GM21619 (cell line): Measurements from ENCODE around the gene CDH13.

Experiments
- ATAC-seq: cut with Tn5 transposase; IDR thresholded peaks from one replicate; pipeline ENCODE4 v1.9.1; 2021; ENCODE audit not compliant: unreplicated experiment

The CDH13 gene

DNA sequence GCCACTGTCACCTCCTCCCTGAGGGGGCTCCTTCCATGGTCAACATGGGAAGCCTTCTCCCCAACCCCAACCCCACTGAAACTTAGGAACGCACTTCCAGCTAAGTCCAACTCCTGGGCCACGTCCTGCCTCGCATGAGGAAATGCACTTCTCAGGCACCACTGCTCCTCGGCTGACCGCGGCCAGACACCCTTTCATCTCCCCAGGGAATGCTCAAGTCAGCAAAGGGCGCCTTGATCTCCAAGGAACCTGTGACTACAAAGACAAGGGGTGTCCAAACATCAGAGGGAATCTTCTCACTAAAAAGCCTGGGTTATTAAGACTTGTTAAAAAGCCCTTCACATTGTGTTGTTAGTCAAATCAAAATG is 1056.1 kb downstream of the CDH13 start:
- no peak for ATAC-seq

DNA sequence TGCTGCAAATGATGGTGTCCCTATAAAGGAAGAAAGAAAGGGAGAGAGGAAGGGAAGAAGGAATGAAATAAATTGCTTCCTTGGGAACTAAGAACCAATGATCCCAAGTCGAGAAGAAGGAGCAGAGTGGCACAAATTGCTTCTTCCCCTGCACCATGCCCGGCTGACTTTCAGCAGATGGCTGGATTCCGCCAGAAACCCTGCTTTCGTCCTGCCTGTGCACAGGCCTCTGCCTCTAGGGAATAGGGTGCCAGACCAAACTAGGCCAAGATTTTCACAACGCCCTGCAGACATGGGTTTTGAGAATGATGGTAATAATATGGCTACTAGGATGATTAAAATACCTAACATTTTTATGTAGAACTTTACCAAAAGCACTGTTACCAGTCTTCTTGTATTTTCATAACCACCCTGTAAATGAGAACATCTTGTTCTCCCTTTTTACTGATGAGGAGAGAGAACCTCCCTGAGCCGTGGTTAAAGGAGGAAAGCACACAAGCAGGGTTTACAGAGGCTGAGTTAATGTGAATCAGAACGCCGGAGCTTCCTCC is 1058.9 kb downstream of the CDH13 start:
- no peak for ATAC-seq

DNA sequence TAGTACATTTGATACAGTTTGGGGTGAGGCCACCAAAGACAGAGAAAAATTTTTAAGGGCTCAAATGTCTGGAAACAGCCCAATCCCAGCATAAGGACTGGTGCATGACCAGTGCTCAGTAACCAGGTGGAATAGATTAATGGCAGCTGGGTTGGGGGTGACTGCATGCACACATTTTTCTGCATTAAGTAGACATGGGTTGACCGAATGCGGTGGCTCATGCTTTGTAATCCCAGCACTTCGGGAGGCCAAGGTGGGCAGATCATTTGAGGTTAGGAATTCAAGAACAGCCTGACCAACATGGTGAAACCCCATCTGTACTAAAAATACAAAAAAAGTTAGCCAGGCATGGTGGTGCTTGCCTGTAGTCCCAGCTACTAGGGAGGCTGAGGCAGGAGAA is 1060.0 kb downstream of the CDH13 start:
- no peak for ATAC-seq

DNA sequence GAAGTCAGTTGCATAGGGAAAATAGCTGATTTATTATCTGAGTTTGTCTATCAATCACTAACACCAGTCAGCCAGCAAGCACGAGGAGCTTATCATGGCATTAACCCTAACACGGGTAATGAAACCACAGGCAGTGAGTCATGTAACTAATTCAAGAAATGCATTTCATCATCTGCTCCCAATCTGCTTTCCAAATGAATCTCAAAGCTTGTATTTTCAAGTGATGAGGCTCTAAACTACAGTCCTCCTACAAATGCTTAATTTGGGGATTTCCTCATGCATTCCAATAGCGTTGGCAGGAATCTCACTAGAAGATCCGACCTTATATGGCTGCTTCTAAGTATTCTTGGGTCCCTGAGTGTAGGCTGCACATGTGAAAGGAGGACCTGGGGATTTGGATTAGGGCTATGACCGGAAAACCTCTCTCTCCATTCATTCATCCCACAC is 1062.6 kb downstream of the CDH13 start:
- ATAC-seq: peak; percentile 85

DNA sequence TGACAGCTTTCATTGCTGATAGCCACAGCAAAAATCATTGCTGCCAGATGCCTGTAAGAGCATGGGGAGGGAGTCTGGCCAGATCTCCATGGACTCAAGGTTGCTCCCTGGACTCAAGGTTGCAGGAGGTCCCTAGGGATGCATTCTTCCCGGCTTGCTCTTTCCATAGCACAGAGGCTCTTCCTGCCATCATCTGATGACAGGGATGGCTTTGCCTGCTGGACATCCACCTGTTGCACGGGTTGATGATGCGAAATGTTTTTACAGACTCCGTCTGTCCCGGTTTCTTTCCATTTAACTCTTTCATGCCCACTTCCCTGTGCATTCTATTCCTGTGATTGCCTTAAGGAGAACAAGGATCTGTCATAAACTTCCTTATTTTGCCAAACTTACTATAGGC is 1065.5 kb downstream of the CDH13 start:
- no peak for ATAC-seq

DNA sequence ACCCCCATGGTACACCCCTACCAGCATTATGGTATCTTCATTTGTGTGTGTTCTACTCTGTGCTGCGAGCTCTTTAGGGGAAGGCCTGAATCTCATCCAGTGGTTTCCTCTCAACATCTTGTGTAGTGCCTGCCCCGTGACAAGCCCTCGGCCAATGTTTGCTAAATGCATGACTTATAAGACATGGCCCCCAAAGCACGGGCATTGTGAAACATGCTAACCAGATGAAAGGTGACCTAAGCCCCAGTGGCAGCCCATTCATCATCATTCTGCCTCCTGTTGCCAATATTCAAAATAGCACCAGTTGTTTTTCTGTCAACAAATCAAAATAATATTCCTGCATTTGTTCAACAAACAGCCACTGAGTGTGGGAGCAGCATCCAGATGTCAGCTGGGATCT is 1072.2 kb downstream of the CDH13 start:
- ATAC-seq: no peak

DNA sequence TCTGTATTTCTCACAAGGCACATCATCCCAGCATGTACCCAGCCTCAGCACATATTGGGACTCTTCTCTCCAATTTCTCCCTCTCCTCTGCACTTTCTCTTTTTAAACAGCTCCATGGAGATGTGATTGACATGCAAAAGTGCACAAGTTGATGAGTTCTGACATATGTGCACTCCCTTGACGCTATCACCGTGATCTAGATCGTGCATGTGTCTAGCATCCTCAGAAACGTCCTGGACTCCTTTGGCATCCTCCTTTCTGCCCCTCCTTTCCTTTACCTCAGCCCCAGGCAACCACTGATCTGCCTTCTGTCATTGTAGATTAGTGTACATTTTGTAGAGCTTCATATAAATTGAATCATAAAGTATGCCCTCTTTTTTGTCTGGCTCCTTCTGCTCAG is 1073.0 kb downstream of the CDH13 start:
- ATAC-seq: no peak

DNA sequence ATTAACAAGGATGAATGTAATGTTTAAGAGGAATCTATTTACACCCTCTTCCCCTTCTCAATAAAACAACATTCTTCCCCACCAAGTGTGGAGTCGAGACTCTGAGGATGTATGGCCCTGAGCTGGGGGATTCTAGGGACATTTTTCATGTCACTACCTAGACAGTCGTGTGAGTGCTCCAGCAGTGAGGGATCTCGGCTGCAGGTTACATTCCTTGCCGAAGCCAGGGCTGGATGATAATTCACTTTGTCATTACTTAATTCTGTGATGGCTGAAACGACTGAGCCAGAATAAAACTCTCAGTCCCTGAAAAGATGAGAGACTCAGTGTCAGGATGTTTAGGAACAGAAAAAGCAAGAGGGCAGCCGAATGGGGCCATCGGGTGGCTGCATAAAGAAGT is 1074.1 kb downstream of the CDH13 start:
- ATAC-seq: no peak

DNA sequence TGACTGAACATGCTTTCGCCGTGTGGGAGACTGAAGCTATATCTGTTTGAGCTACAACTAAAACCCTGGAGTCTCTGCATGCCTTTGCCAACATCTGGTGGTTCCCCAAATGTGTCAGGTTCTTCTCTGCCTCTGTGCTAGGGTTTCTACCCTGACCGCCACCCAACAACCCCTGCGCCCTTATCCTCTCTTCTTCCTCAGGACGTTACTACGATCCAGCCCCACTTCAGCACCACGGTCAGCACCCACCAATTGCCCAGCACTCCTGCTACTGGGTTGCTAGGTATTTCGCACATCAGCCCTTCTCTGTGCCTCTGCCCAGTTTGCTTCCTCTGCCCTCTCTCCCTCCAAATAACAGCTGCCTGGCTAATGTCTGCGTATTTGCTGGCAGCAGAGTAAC is 1074.7 kb downstream of the CDH13 start:
- no peak for ATAC-seq

DNA sequence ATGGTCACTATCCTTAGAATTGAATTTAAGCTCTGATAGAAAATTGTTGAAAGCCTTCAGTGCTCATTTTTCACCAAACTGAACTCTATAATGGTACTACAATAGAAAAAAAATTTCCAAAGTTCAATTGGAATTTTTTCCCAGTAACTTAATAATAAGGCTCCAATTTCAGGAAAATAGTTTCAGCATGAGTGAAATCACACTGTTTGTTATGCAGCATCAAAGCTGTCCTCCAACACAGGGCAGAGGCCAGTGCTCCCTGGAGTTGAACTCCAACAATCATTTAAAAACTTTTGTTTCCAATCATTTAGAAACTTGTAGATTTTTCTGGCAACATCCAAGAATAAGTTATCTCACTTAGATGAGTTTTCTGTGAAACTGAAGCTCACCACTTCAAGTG is 1077.9 kb downstream of the CDH13 start:
- no peak for ATAC-seq

DNA sequence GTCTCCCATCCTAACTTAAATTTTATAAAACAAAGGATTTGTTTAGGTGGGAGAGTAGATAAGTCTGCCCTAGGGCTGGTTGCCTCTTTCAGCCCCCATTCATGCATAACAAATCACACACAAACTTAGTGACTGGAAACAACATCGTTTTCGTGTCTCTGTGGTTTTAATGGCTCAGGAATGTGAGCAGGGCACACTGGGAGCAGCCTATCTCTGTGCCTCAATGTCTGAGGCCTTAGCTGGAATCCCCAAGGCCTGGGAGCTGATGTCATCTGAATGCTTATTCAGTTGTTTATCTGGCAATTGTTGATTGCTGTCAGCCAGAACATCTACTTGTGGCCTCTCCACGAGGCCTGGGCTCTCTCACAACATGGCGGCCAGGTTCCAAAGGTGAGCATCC is 1079.1 kb downstream of the CDH13 start:
- ATAC-seq: no peak

DNA sequence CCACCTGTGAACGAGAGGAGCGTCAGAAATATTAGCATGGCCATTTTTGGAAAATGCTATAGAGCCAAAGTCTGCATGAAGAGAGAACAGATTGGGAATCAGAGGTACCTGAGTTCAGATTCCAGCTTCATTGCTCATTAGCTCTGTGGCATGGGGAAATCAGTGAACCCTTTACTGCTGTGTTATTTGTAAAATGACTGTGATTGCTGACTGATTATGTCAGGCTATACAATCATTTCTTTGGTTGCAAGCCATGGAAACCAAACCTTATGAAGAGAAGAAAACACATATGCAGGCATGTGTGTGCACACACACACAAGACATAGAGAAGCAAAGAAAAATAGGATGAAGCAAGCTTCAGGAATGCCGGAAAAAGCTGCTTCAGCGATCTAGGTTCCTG is 1079.6 kb downstream of the CDH13 start:
- ATAC-seq: no peak

DNA sequence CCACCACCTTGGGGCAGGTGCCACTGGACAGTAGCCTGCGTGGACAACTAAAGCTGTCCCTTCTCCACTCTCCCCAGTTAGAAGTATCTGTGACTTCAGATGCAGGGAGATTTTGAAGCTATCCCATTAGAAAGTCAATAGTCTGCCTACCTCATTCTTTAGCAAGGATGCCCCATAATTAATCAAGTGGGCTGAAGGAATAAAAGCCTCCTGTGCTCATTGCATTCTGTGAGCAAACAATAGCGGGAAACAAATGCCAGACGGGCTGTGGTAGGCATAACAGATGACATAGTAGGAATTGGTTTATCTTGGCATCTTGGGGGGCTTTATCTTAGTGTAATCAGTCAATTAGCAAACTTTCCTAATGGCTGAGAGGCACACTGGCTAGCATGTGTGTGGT is 1084.3 kb downstream of the CDH13 start:
- ATAC-seq: no peak

DNA sequence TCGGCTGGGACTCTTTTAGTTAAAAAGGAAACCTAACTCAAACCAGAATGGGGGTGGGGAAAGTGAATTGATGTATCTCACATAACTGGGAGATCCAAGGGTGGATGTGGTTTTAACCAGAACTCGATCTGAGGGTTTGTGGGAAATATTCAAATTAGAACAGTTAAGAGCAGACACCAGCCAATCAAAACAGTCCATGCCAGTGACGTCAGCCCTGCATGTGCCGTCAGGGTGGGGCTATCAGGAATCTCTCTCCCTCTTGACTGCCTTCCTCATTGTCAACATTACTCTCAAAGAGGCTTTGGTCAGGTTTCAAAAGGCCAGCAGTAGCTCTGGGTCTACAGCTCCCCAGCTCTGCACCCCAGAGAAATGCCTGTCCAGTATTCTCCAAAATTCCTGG is 1086.8 kb downstream of the CDH13 start:
- ATAC-seq: no peak

DNA sequence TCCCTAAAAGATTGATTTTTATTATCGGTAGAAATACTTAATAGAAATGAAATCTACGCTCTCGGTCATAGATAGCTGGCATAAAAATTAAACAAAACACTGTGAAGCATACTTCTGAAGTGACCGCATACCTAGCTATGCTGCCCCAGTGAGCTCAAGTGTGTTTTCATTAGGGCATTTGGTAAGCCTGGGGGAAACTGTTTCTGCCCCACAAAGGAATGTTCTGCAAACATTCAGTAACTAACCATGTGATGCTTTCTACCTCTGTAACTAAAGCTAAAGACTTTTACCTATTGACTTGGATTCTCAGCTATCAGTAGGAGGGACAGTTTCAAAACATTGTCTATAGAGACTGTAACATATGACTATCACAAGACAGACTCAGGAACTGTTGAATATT is 1087.5 kb downstream of the CDH13 start:
- ATAC-seq: no peak

DNA sequence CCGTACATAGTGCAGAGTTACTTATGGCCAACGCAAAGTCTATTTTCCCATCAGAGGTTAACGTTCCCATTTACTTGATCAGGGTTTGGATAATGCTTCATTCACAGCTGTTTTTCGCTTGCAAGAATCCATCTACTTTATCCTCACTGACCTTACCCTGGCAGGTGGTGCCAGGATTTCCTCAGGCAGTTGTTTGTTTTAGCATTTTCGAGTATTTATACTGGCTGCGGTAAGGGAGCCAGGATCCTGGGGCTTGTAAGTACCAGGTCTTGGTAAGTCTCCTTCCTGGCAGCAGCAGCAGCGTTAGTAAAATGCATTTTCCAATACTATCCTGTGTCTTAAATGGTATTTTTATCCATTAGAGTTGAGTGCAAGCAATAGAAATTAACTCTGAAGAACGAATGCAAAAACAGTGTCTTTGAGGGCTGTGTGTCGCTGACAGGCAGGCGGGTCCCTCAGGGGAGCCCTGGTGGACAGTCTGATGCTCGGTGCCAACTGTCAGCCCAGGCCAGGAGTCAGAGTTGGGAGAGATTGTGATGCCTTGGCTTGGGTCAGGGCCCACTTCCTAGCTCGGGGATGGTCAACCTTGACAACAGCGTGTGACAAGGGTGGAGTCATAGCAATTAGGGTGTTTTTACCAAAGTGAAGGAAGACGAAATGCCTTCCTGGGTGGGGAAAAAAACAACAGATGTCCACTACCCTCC is 1088.6 kb downstream of the CDH13 start:
- no peak for ATAC-seq

DNA sequence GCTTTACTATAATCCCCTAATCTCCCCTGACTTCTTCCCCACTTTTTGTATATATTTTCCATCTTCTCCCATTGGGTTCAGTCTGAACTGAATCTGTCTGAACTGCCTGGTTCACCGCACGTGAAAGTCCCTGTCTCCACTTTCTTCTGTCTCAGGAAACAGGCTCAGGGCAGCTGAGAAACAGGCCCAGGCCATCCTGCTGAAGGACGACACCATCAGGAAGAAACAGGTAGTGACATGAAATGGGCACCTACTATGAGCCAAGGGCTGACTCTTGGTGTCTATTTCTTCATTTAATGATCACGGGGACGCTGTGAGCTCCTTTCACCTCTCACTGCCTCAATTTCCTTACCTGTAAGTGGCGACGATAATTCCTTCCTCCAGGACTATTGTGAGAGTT is 1090.5 kb downstream of the CDH13 start:
- ATAC-seq: no peak

DNA sequence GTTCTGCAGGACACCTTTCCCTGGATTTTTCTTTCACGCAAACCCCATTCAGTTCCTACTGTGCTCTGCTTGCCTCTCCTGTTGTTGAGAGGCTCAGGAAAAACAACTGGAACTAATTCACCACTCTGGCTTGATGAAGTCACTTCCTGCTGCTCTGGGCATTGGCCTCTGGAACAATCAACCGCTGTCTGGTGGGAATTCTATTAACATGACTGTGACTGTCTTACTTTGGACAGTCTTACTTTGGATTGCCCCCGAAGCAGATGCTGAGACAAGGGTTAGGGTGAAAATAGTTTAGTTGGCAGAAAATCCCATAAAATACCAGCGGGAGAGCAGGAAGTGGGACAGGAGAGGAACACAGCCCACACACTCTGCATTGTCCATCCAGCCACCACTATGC is 1091.0 kb downstream of the CDH13 start:
- ATAC-seq: no peak

DNA sequence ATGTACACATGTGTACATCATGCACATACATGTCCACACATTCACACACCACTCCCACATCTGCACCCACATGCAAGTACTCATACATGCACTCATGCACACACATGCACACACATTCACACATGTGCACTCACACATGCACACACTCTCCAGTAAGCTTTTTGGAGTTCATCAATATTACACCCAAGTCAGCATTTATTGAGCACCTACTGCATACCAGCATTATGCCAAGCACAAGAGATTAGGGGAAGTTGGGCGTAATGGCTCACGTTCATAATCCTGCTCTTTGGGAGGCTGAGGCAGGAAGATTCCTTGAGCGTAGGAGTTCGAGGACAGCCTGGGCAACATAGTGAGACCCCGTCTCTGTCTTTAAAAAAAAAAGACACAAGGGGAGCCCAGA is 1093.4 kb downstream of the CDH13 start:
- ATAC-seq: no peak

DNA sequence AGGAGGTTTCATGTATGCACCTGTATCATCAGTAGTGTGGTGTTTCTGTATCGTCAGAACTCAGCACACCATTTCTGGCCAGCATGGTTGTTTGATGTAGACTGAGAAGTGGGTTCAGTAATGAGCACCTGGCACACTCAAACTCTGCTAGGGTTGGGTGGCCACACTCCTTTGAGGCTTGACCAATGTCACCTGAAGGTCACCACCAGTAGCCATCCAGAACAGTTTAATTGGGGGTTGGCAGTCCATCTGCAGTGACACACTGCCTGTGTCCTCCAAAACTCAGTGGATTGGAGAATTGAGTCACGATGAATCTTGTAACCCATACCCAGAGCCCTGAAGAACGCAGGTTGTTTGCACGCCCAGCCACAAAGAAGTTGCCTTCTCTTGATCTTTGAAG is 1094.2 kb downstream of the CDH13 start:
- no peak for ATAC-seq

DNA sequence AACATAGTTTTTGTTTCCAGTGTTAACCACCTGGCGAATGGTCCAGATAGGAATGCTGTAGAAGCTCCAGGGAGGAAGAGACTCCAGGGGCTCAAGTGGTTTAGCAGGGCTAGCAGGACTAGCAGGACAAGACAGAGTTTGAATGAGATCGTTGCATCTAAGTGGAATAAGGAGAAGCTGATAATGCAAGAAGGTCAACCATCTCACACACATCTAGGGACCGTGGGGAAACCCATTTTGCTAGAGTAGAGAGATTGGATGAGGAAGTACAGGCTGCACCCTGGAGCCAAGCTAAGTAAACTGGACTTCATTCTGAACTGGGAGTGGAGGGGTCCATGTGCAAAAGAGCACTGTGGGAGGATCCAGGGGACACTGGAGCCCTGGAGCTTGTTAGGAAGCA is 1094.9 kb downstream of the CDH13 start:
- ATAC-seq: no peak

DNA sequence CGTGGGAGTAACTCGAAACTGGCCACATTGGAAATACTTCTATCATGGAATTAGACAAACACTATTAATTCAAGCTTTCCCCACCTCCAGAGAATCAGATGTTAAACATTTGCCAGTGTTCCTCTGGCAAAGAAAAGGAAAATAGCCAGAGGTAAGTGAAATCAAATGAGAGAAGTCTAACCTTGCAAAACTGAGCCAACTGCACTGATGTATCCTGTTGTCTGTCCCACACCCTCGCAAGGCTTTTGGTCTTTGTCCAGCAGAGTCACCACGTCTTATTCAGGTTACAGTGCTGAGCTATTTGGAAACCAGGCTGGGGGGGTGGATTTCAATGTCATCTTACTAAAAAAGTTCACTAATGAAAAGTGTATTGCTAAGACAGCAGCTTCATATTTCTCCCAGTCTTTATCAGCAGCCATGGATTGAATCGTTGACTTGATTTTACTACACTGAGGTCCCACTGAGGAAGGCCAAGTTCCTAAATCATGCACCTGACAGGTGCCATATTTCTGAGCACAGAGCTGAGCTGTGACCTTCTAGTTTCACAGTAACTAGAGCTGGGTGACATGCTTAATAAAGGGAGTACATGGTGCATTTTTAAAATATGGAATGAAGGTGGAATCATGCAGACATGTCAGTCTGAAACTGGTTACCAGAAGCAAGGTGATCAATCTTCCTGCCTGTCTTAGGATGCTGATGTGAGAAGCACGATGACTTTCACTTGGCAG is 1095.9 kb downstream of the CDH13 start:
- ATAC-seq: no peak

DNA sequence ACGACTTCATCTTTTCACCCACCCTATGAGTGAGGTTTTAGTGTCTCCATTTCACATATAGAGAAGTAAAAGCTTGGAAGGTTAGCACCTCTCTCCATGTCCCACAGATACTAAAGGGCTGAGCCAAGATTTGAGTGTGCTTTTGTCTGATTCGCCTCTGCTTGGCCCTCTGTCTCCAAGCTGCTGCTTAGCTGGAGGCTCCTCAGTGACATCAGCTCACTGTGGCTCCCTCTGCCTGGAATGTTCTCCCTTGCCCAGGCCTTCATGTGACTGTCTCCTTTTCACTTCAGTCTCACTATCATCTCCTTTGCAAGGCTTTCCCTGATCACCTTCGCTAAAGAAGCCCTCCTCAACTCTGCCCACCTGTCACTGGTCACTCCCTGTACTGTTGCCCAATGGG is 1096.5 kb downstream of the CDH13 start:
- ATAC-seq: no peak
